Measurements from ENCODE around the gene PXMP4. TPM values are rescaled to one million over a fixed set of nuclear protein-coding genes. Genes with fewer than 3 reads are reported as not detected.

Gene PXMP4
- total and polyA plus RNA-seq, 2 of the 4 experiments (the other 2 are of a cell fraction): 3.6 to 7.1 TPM

GRCh38 chr20:33711446-33711738 lies 8.7 kb downstream of the PXMP4 start:
- Histone ChIP-seq H3K79me1 (ENCODE audit: low read depth in 1 of 2, low read length in 2 of 2) (0 out of 4 replicates have a peak, but pooled peaks cover 0 to 2% of the 10 kb centered on the region in 2 experiments), H3K9me3 (ENCODE audit: control insufficient read depth, insufficient read depth, low read length) (no peaks in the 10 kb centered on the region), H2AK5ac (ENCODE audit: low read depth, low read length) (no peak overlapping the region), H3K27me3 (ENCODE audit: control insufficient read depth, insufficient read depth, low read length) (no peaks in the 10 kb centered on the region), H2AK9ac (replicated peaks; ENCODE audit: low read depth, low read length, poor library complexity) (no peak overlapping the region), H3K4ac (ENCODE audit: low read depth, low read length) (no peak overlapping the region), H4K5ac (ENCODE audit: low read depth, low read length) (no peak overlapping the region), H3K14ac (replicated peaks; ENCODE audit: low read depth, low read length) (no peak overlapping the region), H3K4me3 (ENCODE audit: insufficient read depth, low read depth, low read length) (no peak overlapping the region), H3K9me1 (ENCODE audit: insufficient read depth, low read length) (peaks cover 10% of the 10 kb centered on the region; the same call in 1 of the 2 replicates), H3K56ac (ENCODE audit: extremely low read depth, insufficient read depth, low read length) (no peak overlapping the region), H2BK15ac (ENCODE audit: low read depth, low read length) (no peak overlapping the region), H4K20me1 (ENCODE audit: insufficient read depth, low read length) (no peaks in the 10 kb centered on the region), H2AFZ (replicated peaks; ENCODE audit: low read length, poor library complexity) (no peak overlapping the region), H2BK20ac (ENCODE audit: low read depth, low read length) (no peak overlapping the region), H4K91ac (ENCODE audit: insufficient read depth, low read depth, low read length) (no peak overlapping the region), H3K36me3 (ENCODE audit: control insufficient read depth, insufficient read depth, low read length) (peaks cover 8% of the 10 kb centered on the region; the same call in 1 of the 2 replicates), H4K8ac (ENCODE audit: low read depth in 2 of 2, low read length in 2 of 2) (no peak overlapping the region), H3K4me2 (ENCODE audit: low read depth, low read length) (no peak overlapping the region), H3K18ac (ENCODE audit: low read depth, low read length) (no peak overlapping the region), H2BK5ac (ENCODE audit: low read depth, low read length, poor library complexity, severe bottlenecking) (no peak overlapping the region), H3K27ac (ENCODE audit: insufficient read depth, low read length) (no peak overlapping the region), H3K23ac (ENCODE audit: low read depth, low read length) (no peak overlapping the region), H3K4me1 (ENCODE audit: control insufficient read depth, insufficient read depth, low read length) (no peaks in the 10 kb centered on the region), H2BK120ac (ENCODE audit: low read depth, low read length) (no peak overlapping the region), H3K9ac (ENCODE audit: low read depth, low read length) (no peak overlapping the region)
- dilution Hi-C loops (cut with HindIII; ENCODE audit: low sequenced_read_pairs, unreplicated experiment): no loop called here
- ATAC-seq (ENCODE audit: low read depth): no peak
- in situ Hi-C loops (cut with MboI; ENCODE audit: low sequenced_read_pairs): no loop called here
- BruUV-seq (replicated peaks): no TSS peak
- DNase-seq: no peak
- ChIA-PET CTCF (no interaction called here), POLR2A (ENCODE audit: unreplicated experiment) (no interaction called here)
- no CpG with 5 or more reads among the region's 1 CpG for WGBS, 2 experiments (ENCODE audit: extremely low coverage in 2 of 2, insufficient read length in 1 of 2)
- TF ChIP-seq MXI1 (IDR thresholded peaks at IDR 0.05; ENCODE audit: borderline replicate concordance, low read depth, low read length) (no peak), SMC3 (IDR thresholded peaks at IDR 0.05; ENCODE audit: low read depth, low read length) (no peak), POLR2A (IDR thresholded peaks at IDR 0.05; ENCODE audit: low read depth, low read length) (no peak), RFX5 (IDR thresholded peaks at IDR 0.05; ENCODE audit: low read depth, low read length) (no peak), USF2 (IDR thresholded peaks at IDR 0.05; ENCODE audit: low read depth, low read length) (no peak), MAZ (IDR thresholded peaks at IDR 0.05; ENCODE audit: borderline replicate concordance, low read depth, low read length) (no peak), ELK1 (IDR thresholded peaks at IDR 0.05; ENCODE audit: borderline replicate concordance, low read depth, low read length) (no peak), CEBPB (IDR thresholded peaks at IDR 0.05; ENCODE audit: low read depth, low read length) (no peak), MAFK (IDR thresholded peaks at IDR 0.05; ENCODE audit: low read depth, low read length) (no peak), CTCF (conservative IDR thresholded peaks at IDR 0.05; ENCODE audit: low read depth, low read length) (no peak), BHLHE40 (IDR thresholded peaks at IDR 0.05; ENCODE audit: low read depth, low read length) (no peak), NFE2L2 (IDR thresholded peaks at IDR 0.05; ENCODE audit: low read depth, low read length) (no peak)
- intact Hi-C loops (cut with micrococcal nuclease): no loop called here
